ENCODE measurements around the gene MAP2K1. TPM values are rescaled to one million over a fixed set of nuclear protein-coding genes. Genes with fewer than 3 reads are reported as not detected.

Gene MAP2K1
- total RNA-seq, 2 experiments from 2014 or later, result 33.8 to 34.7 TPM

GRCh38 chr15:66422347-66422746 is 35.6 kb downstream of the MAP2K1 start:
- peaks cover 0 to 7% of the 10 kb centered on the region in 2 experiments for H3K9me3 ChIP-seq (ENCODE audit: control insufficient read depth in 1 of 2, insufficient read depth in 1 of 2, low read length in 2 of 2)
- peaks cover 25% of the 10 kb centered on the region for H3K4me1 ChIP-seq (ENCODE audit: insufficient read depth, low read length)
- H3K36me3 ChIP-seq (ENCODE audit: insufficient read depth, low read length), result no peaks in the 10 kb centered on the region
- no peak overlapping the region for H3K4me3 ChIP-seq (ENCODE audit: low read length)
- intact Hi-C loops (cut with DNase I, micrococcal nuclease), result loop anchor here in 1 of 2 experiments (5.0 kb wide), 1 partner anchor 35 kb away; the partner anchor contains the start of gene MAP2K1
- ChIA-PET CTCF (no interaction called here), POLR2A (no interaction called here)
- H3K27me3 ChIP-seq (ENCODE audit: control insufficient read depth in 1 of 2, insufficient read depth in 2 of 2, low read length in 2 of 2), result no peaks in the 10 kb centered on the region
- no peaks in the 10 kb centered on the region for H3K27me3 Mint-ChIP-seq
- no peak overlapping the region for H3K27ac ChIP-seq (ENCODE audit: low read depth in 1 of 2, low read length in 2 of 2)
- H3K9me3 Mint-ChIP-seq, result no peaks in the 10 kb centered on the region
- no peak overlapping the region for H3K4me3 Mint-ChIP-seq
- H3K27ac Mint-ChIP-seq, result peak overlapping the region; percentile 50
- H3K36me3 Mint-ChIP-seq (ENCODE audit: low read depth), result peaks cover 14% of the 10 kb centered on the region
- H3K4me1 Mint-ChIP-seq (ENCODE audit: low read depth), result peaks cover 61% of the 10 kb centered on the region
- DNase-seq (no peak), ATAC-seq (ENCODE audit: poor library complexity) (no peak)
- TF ChIP-seq, protein P1, sequence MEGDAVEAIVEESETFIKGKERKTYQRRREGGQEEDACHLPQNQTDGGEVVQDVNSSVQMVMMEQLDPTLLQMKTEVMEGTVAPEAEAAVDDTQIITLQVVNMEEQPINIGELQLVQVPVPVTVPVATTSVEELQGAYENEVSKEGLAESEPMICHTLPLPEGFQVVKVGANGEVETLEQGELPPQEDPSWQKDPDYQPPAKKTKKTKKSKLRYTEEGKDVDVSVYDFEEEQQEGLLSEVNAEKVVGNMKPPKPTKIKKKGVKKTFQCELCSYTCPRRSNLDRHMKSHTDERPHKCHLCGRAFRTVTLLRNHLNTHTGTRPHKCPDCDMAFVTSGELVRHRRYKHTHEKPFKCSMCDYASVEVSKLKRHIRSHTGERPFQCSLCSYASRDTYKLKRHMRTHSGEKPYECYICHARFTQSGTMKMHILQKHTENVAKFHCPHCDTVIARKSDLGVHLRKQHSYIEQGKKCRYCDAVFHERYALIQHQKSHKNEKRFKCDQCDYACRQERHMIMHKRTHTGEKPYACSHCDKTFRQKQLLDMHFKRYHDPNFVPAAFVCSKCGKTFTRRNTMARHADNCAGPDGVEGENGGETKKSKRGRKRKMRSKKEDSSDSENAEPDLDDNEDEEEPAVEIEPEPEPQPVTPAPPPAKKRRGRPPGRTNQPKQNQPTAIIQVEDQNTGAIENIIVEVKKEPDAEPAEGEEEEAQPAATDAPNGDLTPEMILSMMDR (IDR thresholded peaks at IDR 0.05), result no peak

- Mint-ChIP-seq H3K9me3 (no peaks in the 10 kb centered on the region), H3K4me3 (no peak overlapping the region), H3K27ac (peak overlapping the region; percentile 50), H3K36me3 (ENCODE audit: low read depth) (peaks cover 14% of the 10 kb centered on the region), H3K27me3 (no peaks in the 10 kb centered on the region), H3K4me1 (ENCODE audit: low read depth) (peaks cover 53% of the 10 kb centered on the region)
- Histone ChIP-seq H3K9me3 (ENCODE audit: control insufficient read depth in 1 of 2, insufficient read depth in 1 of 2, low read length in 2 of 2) (peaks cover 0 to 7% of the 10 kb centered on the region in 2 experiments), H3K4me3 (ENCODE audit: low read length) (no peak overlapping the region), H3K27ac (ENCODE audit: low read depth in 1 of 2, low read length in 2 of 2) (no peak overlapping the region), H3K4me1 (ENCODE audit: insufficient read depth, low read length) (peaks cover 18% of the 10 kb centered on the region), H3K27me3 (ENCODE audit: control insufficient read depth in 1 of 2, insufficient read depth in 2 of 2, low read length in 2 of 2) (no peaks in the 10 kb centered on the region), H3K36me3 (ENCODE audit: insufficient read depth, low read length) (no peaks in the 10 kb centered on the region)
- intact Hi-C loops (cut with DNase I, micrococcal nuclease), result loop anchor here in 1 of 2 experiments (5.0 kb wide), 1 partner anchor 36 kb away; the partner anchor contains the start of gene MAP2K1
- ChIA-PET CTCF (no interaction called here), POLR2A (no interaction called here)
- ATAC-seq (ENCODE audit: poor library complexity) (no peak), DNase-seq (no peak)
- TF ChIP-seq, protein P1 (IDR thresholded peaks at IDR 0.05), result no peak
These were observed 36.4 kb downstream of the MAP2K1 start for GRCh38 chr15:66423149-66423548.

- Mint-ChIP-seq H3K4me1 (ENCODE audit: low read depth) (peaks cover 65% of the 10 kb centered on the region), H3K27me3 (no peaks in the 10 kb centered on the region), H3K27ac (peak overlapping the region; percentile 74), H3K9me3 (no peaks in the 10 kb centered on the region), H3K36me3 (ENCODE audit: low read depth) (peaks cover 14% of the 10 kb centered on the region), H3K4me3 (peak overlapping the region; percentile 14)
- H3K4me3 ChIP-seq (ENCODE audit: low read length), result no peak overlapping the region
- no peaks in the 10 kb centered on the region for H3K27me3 ChIP-seq (ENCODE audit: control insufficient read depth in 1 of 2, insufficient read depth in 2 of 2, low read length in 2 of 2)
- POLR2A ChIA-PET, result interaction anchor here (1.1 kb wide), 1 partner anchor 13 kb away, joined by 3 read pairs; no protein-coding TSS in a partner anchor
- intact Hi-C loops (cut with DNase I, micrococcal nuclease), result loop anchor here in 1 of 2 experiments (5.0 kb wide), 1 partner anchor 38 kb away; the partner anchor contains the start of gene MAP2K1
- peaks cover 19% of the 10 kb centered on the region for H3K4me1 ChIP-seq (ENCODE audit: insufficient read depth, low read length)
- TF ChIP-seq, protein P1 (IDR thresholded peaks at IDR 0.05), result no peak
- CTCF ChIA-PET, result interaction anchor here (0.6 kb wide), 1 partner anchor 35 kb away, joined by 3 read pairs; no protein-coding TSS in a partner anchor
- H3K36me3 ChIP-seq (ENCODE audit: insufficient read depth, low read length), result no peaks in the 10 kb centered on the region
- ATAC-seq (ENCODE audit: poor library complexity), result no peak
- H3K9me3 ChIP-seq (ENCODE audit: control insufficient read depth in 1 of 2, insufficient read depth in 1 of 2, low read length in 2 of 2), result peaks cover 0 to 7% of the 10 kb centered on the region in 2 experiments
- no peak overlapping the region for H3K27ac ChIP-seq (ENCODE audit: low read depth in 1 of 2, low read length in 2 of 2)
- no peak for DNase-seq
These were observed 38.4 kb downstream of the MAP2K1 start for GRCh38 chr15:66424963-66425612.

All from CD4-positive, alpha-beta T cell (primary cell).